NCI-H510A (cell line): ENCODE results near the gene MCC.

Experiments used
- DNase-seq: peaks from one replicate; lab custom pipeline; 2025; lab: John Stamatoyannopoulos, UW

MCC gene

DNA sequence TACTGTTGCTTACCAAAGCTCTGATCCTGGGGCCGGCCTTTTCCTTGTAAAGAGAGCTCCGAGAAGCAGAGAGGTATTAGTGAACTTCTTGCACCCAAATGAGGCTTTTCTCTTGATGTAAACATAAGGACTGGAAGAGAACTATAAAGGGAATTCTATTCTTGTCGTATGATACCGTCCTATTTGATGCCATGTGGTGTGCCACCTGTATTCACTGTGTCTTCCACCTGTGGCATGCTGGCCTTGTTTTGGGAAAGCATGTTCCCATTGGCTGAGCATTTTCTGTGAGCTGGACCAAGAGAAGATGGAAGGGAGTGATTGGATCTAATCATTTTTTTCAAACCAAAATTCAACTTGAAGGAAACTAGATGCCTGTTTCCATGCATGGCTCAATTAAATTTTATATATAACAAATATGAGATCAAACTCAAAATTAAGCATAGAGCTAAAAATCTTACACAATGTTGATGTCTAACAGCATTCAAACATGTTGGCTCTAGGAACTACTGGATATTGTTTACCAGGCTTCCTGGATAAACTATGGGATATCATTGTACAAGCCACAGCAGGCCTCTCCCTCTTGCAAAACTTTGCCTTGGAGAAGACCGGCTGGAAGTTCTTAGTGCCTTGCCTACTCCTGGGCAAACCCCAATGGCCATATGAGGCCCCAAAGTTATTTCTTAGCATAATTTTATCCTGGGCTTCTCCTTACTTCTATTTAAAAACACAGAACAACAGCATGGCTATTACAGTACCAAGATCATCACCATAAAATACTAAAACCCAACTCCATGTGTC is 168.8 kb downstream of the MCC start:
- no peak for DNase-seq

DNA sequence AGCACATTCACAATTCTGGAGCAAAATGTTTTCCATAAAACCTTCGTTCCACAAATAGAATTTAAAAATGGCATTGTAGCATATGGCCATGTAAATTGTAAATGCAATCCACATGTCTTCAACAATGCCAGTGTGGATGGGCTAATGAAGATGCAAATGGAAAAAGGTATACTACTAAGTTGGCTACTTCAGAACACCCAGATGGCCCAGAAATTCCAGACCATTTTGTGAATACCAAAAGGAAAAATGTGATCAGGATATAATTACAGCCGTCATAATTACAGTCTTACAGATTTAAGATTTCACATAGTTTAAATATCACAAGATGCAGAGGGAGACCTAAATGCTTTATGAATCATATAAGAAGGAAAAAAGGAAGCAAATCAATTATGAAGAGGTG is 170.6 kb downstream of the MCC start:
- DNase-seq: no peak

DNA sequence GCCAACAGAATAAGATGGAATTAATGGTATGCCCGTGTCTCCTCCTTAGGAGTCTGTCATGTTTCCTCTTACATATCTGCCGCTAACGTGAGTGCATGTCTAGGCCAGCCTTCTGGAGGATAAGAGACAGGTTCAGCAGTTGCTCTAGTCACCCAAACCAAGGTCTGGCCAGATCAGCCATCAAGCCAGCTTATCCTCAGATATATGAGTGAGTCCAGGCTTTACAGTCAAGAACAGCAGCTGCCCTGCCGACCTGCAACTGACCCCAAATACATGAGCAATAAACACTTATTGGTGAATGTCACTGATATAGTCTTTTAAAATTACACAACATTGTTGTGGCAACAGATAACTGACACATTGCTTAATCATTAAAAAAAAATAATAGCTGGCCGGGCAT is 177.0 kb downstream of the MCC start:
- DNase-seq: no peak

DNA sequence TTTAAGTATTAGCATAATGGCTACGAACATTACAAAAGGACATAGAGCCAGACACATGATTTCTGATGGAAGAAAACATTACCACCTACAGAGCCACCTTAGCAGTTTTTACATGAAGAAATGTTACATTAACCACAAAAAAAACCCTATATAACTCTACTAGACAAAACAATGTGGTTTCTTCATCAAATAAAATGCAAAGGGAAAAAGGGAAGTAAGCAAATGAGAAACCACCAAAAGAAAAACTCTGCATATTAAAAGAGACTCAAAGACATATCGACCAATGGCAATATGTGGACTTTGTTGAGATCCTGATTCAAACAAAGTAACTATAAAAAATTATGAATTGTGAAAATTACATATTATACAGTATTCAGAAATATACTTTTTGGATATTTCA is 186.1 kb downstream of the MCC start:
- no peak for DNase-seq

DNA sequence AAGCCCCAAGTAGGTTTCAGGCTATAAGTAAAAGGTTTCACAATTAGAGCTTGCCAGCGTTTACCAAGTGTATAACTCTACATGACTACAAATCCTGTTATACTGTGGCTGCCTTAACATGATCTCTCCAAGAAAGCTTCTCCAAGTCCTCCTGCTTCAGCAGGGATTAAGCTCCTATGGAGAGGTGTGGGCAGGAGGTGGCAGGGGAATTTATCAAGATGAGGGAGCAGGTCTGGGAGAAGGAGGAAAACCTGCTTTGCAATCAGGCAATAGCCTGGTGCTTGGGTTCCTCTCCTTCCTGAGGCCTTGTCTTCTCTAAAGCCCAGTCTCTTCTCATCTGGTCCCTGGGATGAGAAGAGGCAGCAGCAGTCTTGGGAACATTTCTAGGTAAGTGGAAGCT is 188.7 kb downstream of the MCC start:
- no peak for DNase-seq

DNA sequence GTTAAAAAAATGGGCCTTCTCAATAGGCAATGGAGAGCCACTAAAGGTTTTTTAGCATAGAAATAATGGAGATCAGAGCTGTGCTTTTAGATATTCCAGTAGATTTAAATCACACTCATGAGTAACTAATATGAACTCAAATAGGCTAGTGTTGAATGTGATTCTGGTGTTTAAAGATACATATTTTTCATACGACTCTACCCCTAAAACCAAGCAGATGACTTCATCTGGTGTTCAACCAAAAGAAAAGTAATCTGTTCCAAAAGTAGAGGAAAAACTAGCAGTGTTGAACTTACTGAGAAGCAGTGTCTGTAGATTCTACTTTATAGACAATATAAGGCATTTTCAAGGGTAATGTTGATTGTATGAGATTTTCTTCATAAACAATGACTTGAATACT is 191.6 kb downstream of the MCC start:
- DNase-seq: no peak

DNA sequence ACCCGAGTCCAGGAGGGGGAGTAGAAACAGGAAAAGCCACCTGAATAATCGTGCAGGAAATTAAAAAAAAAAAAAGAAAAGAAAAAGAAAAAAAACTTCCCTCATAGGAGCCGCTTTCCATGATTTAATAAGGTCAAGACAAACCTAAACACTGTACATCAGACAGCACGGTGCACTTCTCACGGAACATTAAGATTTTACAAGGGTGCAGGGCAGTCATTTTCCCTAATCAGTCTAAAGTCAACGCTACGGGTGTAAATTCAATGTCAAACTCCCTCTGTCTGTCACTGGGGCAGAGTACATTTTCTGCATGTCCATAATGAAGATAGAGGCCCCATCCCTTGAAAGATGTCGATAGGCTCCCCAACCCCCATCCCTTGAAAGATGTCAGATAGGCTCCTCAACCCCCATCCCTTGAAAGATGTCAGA is 193.1 kb downstream of the MCC start:
- no peak for DNase-seq

DNA sequence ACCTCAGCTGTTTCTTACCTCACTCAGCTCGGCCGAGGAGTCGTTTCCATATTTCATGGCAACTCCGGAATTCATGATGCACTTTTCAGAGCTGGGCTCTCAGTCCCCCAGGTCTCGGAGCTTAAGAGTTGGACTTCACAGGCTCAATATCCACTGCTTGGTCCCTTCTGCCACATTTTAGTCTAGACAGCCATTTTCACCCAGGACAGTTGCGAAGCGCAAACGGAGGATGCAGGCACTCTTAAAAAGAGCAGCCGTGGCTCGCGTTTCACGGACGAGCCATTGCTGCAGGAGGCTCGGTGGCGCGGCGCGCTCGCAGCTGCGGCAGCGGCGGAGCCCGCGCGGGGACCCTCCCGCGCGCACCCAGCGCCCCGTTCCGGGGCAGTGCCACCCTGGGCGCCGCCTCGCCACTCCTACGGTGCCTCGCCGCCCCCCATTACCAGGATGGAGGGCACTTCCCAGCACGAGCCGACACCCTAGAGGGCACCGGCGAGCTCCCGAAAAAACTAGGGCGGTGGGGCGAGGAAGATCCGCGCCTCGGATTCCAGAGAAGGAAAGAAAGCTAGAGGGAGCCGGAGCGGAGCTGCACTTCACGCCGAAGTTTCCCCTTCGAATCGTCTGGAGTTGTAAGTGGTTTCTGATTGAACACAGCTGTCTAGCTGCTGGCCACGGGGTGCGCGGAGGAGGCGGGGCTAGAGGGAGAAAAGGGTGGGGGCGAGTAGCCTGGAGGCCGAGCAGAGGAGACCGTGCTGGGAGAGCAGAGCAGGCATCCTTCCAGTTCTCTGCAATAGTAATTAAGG is 193.7 kb downstream of the MCC start:
- no peak for DNase-seq

DNA sequence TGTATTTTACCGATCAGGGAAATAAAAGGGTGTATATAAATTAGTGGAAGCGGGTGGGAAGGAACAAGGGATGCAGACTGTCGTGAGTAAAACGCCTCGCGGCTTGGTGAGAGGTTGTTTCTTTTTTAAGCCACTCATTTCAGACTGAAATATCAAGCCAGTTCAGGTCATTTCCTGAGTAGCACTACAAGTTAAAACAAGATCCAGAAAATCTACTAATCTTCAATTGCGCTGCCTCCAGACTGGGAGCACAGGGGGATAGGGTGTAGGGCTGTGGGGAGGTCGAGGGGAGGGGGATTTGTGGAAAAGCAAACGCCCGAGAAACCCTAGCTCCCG is 194.3 kb downstream of the MCC start:
- DNase-seq: no peak

DNA sequence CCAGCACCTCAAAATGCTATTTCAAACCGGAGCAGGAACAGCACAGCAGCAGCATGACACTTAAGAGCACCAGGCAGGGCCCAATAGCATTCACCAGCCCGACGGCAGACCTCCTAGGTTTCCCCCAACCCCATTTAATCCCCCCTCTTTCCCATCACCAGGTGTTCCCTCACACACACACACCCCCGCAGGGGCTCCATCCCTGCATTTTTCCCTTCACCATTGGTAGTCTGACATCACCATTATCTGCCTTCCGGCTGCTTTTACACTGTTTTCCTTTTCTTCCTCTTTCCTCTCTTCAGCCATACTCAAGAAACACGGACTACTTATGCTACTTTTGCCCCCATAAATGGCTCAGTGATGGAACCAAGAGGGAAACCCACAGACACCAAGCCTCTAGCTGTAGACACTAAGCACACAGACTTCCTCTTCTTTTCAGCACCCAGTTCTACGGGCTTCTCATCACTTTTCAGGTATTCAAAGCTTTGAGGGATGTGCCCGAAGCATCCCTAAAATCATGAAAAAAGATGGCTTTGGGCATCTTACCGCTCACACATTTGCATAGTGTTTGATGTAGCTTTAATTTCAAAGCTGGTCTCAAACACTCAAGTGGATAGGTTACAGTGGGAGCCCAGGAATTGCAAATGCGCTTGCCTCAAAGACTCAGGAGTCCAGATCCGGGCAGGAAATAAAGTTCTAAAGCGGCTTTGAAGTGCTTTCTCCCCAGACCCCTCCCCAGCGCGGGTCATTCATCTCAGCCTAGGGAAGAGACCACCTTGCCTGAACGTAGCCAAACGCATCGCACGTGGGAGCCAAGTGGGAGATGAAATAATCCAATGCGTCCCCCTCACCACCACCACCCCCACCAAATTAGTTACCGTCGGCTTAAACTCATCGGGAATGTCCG is 194.9 kb downstream of the MCC start:
- no peak for DNase-seq

DNA sequence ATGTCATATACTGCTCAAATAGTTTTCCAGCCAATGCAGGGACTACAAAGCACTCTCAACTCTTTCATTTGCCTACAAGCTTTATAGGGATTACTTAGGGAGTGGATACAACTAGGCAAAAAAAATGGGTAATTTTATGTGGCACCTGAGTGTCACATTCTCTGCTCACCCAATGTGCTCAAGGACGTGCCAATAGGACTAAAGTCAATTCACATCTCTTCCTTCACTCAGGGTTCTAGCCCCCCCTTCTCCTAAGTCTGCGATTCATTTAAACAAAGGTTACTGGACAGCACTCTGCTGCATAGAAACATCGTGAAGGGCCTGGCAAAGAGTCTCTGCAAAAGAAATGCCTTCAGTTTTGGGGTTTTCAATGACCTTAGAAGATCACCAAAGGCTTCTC is 195.8 kb downstream of the MCC start:
- DNase-seq: no peak

DNA sequence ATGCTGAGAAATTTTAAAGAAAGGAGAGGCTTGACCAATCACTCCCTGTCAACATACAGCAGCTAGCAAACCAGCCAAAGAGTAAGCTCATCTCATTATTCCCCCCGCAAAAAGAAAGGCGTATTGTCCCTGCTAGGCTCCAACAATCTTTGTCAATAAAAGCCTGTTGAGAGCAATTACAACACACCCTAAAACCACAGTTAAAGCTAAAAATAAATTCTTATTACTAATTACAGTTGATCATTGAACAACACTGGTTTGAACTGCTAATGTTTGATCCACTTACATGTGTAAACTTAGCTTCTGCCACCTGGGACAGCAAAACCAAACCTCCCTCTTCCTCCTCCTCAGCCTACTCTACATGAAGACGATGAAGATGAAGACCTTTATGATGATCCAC is 204.7 kb downstream of the MCC start:
- DNase-seq: no peak

DNA sequence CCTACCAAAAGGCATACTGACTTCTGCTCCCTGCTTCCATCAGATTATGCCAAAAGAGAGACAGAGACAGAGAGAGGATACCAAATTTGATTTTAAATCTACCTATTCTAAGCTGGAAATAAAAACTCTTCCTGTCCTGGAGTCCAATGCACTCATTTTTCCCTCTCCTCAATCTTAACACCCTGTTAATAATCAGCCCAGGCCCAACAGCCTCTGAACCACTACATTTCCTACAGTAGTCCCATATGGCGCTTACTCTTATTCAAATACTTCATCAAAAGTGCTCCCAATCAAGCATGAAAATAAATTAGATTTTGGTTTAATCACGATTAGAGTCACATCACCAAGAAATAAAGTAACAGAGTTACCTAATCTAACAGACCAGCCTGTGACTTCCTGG is 205.8 kb downstream of the MCC start:
- no peak for DNase-seq

DNA sequence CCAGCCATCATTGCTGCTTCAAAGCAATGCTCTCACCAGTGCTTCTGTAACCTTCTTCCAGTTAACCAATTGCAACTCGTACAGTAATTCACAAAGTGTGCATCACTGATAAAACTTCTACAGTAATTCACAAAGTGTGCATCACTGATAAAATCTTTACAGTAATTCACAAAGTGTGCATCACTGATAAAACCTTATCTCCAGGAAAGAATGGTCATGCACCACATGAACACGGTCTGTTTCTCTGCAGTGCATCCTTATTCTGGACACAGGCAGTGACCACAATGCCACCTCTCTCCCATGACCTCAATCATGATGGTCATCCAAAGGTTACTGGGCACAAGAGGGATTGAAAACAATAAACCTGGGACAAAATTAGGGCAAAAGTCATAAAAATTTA is 207.1 kb downstream of the MCC start:
- DNase-seq: no peak

DNA sequence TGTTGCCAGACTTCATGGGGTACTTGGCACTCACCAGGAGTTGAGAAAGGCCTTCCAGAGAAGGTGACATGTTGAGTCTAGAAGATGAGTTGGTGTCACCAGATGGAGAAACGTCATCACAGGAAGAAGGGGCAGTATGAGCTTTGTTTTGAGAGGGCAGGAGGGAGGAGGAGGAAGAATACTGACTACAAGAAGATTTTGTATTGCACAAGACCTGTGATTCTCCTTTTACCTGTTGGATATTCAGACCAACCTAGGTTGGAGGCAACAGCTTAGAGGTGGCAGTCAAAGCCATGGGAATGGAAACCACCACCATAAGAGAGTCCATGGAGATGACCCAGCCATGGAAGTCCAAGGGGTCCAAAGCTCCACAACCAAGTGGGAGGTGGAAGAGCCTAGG is 207.7 kb downstream of the MCC start:
- no peak for DNase-seq

DNA sequence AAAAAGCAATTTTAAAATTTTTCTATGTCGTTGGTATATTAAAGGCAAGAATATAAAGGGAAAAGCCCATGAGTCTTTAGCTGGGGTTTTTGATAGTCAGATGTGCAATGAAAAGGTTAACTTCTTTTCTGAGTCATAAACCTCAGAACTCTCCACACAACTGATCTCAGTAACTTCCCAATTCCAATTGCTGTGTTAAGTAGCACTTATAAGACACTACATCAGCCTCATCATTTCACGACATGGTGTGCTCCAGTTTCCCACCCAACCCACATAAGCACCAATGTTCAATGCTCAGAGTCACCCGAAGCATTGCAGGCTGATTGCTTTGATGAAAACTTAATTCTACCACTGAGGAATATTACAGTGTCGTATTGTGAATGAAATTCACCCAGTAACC is 209.3 kb downstream of the MCC start:
- no peak for DNase-seq

DNA sequence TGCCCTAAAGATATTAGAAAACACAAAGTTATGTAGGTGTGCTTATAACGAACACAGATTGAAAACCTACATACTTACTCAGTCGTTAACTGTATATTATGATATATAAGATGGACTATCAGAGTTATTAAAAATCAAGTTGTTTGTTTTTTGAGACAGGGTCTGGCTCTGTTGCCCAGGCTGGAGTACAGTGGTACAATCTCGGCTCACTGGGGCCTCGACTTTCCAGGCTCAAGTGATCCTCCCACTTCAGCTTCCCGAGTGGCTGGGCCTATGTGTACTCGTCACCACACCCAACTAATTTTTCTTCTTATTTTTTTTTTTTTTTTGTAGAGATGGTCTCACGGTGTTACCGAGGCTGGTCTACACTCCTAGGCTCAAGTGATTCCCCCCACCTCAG is 211.8 kb downstream of the MCC start:
- DNase-seq: no peak

DNA sequence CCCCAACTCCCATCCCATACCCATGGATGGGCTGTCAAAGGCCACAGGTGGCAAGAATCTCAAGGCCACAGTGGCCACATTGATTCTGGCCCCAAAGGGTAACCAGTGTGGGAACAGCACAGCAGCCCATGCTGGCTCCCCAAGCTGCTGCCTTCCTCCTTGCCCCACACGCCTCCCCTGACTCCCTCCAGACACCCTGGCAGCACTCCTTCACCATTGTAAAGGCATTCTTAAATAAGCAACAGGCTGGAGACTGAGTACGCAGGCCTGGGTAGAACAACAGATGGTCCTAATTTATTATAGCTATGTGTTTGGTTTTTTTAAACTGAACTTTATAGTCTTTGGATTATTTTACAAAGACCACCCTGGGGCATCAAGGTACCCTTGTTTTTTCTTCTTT is 212.3 kb downstream of the MCC start:
- no peak for DNase-seq

DNA sequence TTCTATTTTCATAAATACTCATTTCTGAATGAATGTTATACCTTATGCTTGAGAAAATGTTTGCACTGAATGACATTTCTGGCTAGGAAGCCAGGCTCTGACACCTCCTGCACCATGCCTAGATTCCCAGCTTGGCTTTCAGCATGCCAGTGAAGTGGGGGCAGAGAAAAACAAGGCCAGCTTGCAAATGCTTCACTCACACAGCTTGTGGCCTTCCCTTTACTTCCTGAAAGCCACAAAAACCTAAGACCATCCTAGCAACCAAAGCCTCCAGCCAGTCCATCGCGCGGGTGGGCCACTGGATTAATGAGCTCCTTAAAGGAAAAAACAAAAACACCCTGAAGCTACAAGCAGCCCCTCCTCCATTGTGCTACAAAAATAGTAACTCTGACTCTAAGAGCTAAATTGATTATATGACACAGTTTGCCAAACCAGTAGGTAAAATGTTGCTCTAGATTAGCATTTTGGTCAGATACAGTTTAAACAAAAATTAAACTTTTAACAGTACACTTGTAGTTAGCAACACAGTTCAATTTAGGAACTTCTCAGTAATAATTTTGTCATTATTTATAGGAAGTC is 213.3 kb downstream of the MCC start:
- DNase-seq: no peak

DNA sequence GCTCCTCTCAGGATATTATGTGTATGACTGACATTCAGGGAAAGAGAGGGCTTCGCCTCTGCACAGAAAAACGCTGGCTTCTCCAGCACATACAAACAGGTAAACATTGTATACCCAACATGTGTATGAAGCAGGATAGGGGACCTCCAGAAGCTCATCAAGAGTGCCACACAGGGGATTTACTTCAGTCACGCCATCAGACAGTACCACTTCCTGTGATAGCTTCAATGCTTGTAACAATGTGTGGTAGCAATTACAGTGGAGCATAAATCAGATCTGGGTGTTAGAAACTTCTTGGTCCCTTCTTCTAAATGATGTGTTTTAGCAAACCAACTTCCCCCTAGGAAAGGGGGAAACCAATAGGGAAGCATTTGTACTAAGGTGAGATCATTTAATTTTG is 214.3 kb downstream of the MCC start:
- DNase-seq: no peak

DNA sequence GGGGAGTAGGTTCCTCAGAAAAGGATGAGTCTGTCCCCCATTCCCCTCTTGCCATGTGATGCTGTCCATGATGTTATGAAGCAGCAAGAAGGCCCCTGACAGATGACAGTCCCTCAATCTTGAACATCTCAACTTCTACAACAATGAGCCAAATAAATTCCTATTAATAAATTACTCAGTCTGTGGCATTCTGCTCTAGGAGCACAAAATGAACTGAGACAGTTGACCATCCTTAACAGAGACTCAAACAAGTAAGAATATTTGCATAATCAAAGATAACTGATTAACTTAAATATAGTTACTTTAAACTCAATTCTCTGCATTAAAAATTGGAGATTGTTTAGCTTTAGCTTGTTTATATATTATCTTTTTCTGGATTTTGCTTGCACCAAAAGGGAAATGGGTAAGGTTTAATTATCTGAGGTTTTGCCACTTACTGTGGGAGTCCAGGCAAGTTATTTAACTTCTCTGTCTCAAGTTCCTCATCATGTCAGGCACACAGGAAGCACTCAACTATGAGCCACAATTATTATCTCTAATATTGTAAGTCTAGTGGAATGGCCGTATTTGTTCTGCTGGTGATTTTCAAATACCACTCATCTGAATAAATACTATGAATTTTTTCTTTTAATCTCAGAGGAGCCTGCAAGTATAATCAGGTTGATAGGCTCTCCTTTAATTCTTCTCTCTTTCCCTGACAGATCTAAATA is 216.4 kb downstream of the MCC start:
- no peak for DNase-seq

DNA sequence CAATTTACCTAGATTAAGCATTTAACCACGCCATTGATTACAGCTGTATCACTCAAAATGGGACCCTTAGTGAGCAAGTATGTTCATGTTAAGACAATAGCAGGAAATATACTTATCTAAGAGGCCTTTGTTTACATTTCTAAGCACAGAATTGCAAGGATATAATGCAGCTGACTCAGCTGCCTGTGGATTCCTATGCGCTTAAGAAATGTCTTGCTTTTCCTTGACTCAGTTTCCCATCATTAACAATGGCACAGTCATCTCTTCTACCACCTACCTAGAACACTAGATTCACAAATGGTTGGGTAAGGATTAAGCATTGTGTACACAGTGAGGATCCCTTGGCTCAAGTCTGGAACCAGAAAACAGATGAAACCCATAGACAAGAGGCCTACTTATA is 217.2 kb downstream of the MCC start:
- no peak for DNase-seq
